GM12872 (cell line): ENCODE results near the gene TRMO.

Experiments
- CTCF ChIP-seq: IDR thresholded peaks from 3 replicates; pipeline ENCODE4 v1.5.1; 2011; ENCODE audit warnings: low read depth, mild to moderate bottlenecking, low read length, moderate library complexity; ENCODE audit not compliant: insufficient read depth

Gene TRMO

GRCh38 chr9:97911970-97912369 lies 10.3 kb downstream of the TRMO start:
- no peak for TF ChIP-seq CTCF

- TF ChIP-seq CTCF = no peak
Measured at GRCh38 chr9:97911528-97911927, 10.8 kb downstream of the TRMO start.

- no peak for TF ChIP-seq CTCF
Measured at GRCh38 chr9:97910357-97910756, 11.9 kb downstream of the TRMO start.

- no peak for TF ChIP-seq CTCF
Measured at GRCh38 chr9:97908705-97909104, 13.6 kb downstream of the TRMO start.

GRCh38 chr9:97907632-97908031 lies 14.7 kb downstream of the TRMO start:
- TF ChIP-seq CTCF = no peak

- no peak for TF ChIP-seq CTCF
Measured at GRCh38 chr9:97907046-97907445, 15.3 kb downstream of the TRMO start.

GRCh38 chr9:97906236-97906831 lies 16.0 kb downstream of the TRMO start:
- TF ChIP-seq CTCF = no peak
